Spleen (tissue), 11 donors: Measurements from ENCODE around the gene SLC35C1. TPM values are rescaled to one million over a fixed set of nuclear protein-coding genes. Genes with fewer than 3 reads are reported as not detected.

Experiments used
- DNase-seq: peaks from one replicate; pipeline ENCODE4 v3.0.0-alpha.2; 2020
- H3K27ac ChIP-seq, 8 donors: fragments of 200-600 bp; sonication (generic) in 7 of 8; 1 replicate in 4 of 8; 2 replicates in 4 of 8; pipeline versions ENCODE4 v1.5.0 to v1.8.0; 2016 to 2021; ENCODE audit warnings: inconsistent platforms in 4 of 8, mild to moderate bottlenecking in 4 of 8, moderate library complexity in 1 of 8
- H3K27me3 ChIP-seq, 7 donors: fragments of 200-600 bp; sonication (generic) in 6 of 7; replicated peaks in 1 of 7; 1 replicate in 4 of 7; 2 replicates in 3 of 7; pipeline versions ENCODE4 v1.5.0 to v1.8.0; 2016 to 2021; ENCODE audit warnings: inconsistent platforms in 3 of 7, mild to moderate bottlenecking in 1 of 7
- H3K36me3 ChIP-seq, 6 donors: fragments of 200-600 bp; sonication (generic) in 5 of 6; 1 replicate in 4 of 6; 2 replicates in 2 of 6; pipeline versions ENCODE4 v1.5.0 to v1.8.0; 2016 to 2021; ENCODE audit warnings: inconsistent platforms in 2 of 6
- H3K4me1 ChIP-seq, 6 donors: fragments of 200-600 bp; sonication (generic) in 5 of 6; 1 replicate in 3 of 6; 2 replicates in 3 of 6; pipeline versions ENCODE4 v1.5.0 to v1.8.0; 2016 to 2021; ENCODE audit warnings: inconsistent platforms in 3 of 6
- H3K4me3 ChIP-seq, 8 donors: fragments of 200-600 bp; sonication (generic) in 7 of 8; 1 replicate in 4 of 8; 2 replicates in 4 of 8; pipeline versions ENCODE4 v1.5.0 to v1.8.0; 2016 to 2021; ENCODE audit warnings: inconsistent platforms in 4 of 8, mild to moderate bottlenecking in 4 of 8, moderate library complexity in 2 of 8
- H3K9me3 ChIP-seq, 8 donors: fragments of 200-600 bp; sonication (generic) in 7 of 8; 1 replicate in 4 of 8; 2 replicates in 4 of 8; pipeline versions ENCODE4 v1.5.0 to v1.8.0; 2016 to 2021; ENCODE audit warnings: inconsistent platforms in 4 of 8
- POLR2A ChIP-seq, 3 donors: fragments of 450-650 bp; IDR thresholded peaks; one replicate each; pipeline ENCODE4 v1.5.1; 2017; ENCODE audit warnings: antibody characterized with exemption in 3 of 3, mild to moderate bottlenecking in 1 of 3
- POLR2AphosphoS5 ChIP-seq, 3 donors: sonication (generic); formaldehyde crosslinking; IDR thresholded peaks; one replicate each; pipeline ENCODE4 v1.5.1; 2017; ENCODE audit warnings: antibody characterized with exemption in 3 of 3
- WGBS, 5 donors: extraction: QIAGEN DNeasy Blood & Tissue Kit in 3 of 5; methylation state at CpG; one replicate each; pipeline versions ENCODE4 v1.1.5 to v1.1.7; 2013 to 2018; 5-methylcytosine and 5-hydroxymethylcytosine counted together
- intact Hi-C: fragments of 100-400 bp; cut with DNase I; formaldehyde crosslinking; loops from one replicate; pipeline ENCODE4 v1.15.0; 2023; ENCODE audit warnings: low total_unique reads
- polyA plus RNA-seq, 3 donors: library from polyadenylated mRNA; stranded (reverse); fragments of 200-250 nt; gene quantifications; one replicate each; pipeline ENCODE4 v1.2.1, GENCODE V29; 2013
- total RNA-seq, 7 donors: library from RNA; depleted of rRNA in 3 of 7; stranded (reverse); fragments of >200 nt in 3 of 7; fragmentation: NEBNext Ultra II Directional in 4 of 7; extraction: Animal tissue kit (Norgen Biotek cat#: 25700) in 4 of 7; gene quantifications; one replicate each; pipeline versions ENCODE4 v1.1.0 to v1.2.1, GENCODE V29; 2016 to 2021
- TF ChIP-seq, protein P1 (sequence below), 11 experiments: fragments of 200-600 bp in 7 of 11; fragments of 450-650 bp in 4 of 11; sonication (generic) in 4 of 11; IDR thresholded peaks in 8 of 11; conservative IDR thresholded peaks in 3 of 11; 1 replicate in 7 of 11; 2 replicates in 4 of 11; pipeline versions ENCODE4 v1.4.0 to v1.8.0; 2016 to 2021; ENCODE audit warnings: antibody characterized with exemption in 11 of 11, inconsistent platforms in 4 of 11, mild to moderate bottlenecking in 1 of 11
- donor health status: healthy with polysubstance abuse.
- donor health status: DM: no; HTN: no; CAD: no; lungs with moderate emphysema.
- donor health status: DM: no; HTN: no; CAD: no.
- donor health status: Bipolar disorder and iron deficiency.
- donor health status: healthy.
- donor health status: DM: no; HTN: no; CAD: no.
- donor health status: DM: yes; HTN: yes; CAD: no.

The SLC35C1 gene
- total and polyA plus RNA-seq, 10 donors: 2.8 to 14.2 (median 10.4) TPM

DNA sequence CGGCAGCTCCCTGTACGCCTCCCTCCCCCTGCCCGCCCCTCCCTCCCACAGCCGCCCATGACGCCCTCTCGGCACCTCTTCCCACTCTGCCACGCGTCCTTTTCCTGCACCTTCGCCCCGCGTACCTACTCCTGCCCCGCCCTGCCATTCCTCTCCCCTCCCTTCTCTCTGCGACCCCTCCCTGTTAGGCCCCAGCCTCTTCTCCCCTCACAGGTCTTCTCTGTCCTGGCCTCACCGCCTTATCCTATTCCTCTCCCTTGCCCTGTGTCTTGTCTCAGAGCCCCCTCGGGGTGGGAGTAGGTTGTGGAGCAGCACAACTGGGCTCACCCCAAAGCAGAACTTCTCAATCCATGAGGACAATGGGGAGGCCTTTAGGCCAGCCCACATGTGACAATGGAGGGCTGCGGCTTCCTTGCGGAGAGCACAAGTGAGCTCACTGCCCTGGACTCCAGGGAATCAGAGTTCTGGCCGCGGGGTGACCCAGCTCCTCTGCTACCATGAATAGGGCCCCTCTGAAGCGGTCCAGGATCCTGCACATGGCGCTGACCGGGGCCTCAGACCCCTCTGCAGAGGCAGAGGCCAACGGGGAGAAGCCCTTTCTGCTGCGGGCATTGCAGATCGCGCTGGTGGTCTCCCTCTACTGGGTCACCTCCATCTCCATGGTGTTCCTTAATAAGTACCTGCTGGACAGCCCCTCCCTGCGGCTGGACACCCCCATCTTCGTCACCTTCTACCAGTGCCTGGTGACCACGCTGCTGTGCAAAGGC lies 539 bp downstream of the SLC35C1 start:
- peak overlapping the region; percentile 68 to 90 (median 80) for H3K4me3 ChIP-seq
- peaks cover 0 to 34% (median 5%) of the 10 kb centered on the region in 6 donors for H3K36me3 ChIP-seq
- intact Hi-C loops: no loop called here
- peak; percentile 86 for DNase-seq
- H3K4me1 ChIP-seq: peaks cover 26 to 62% (median 54%) of the 10 kb centered on the region in 6 donors
- H3K9me3 ChIP-seq: no peaks in the 10 kb centered on the region
- peak overlapping the region; percentile 75 to 92 (median 88) for H3K27ac ChIP-seq
- no peaks in the 10 kb centered on the region for H3K27me3 ChIP-seq
- 22 to 35% (median 26%) methylated on average over 23 to 29 of the region's 29 CpGs for WGBS, 5 donors
- TF ChIP-seq POLR2A (IDR thresholded peaks at IDR 0.05) (no peak), POLR2AphosphoS5 (IDR thresholded peaks at IDR 0.05) (no peak)
- TF ChIP-seq, protein P1, sequence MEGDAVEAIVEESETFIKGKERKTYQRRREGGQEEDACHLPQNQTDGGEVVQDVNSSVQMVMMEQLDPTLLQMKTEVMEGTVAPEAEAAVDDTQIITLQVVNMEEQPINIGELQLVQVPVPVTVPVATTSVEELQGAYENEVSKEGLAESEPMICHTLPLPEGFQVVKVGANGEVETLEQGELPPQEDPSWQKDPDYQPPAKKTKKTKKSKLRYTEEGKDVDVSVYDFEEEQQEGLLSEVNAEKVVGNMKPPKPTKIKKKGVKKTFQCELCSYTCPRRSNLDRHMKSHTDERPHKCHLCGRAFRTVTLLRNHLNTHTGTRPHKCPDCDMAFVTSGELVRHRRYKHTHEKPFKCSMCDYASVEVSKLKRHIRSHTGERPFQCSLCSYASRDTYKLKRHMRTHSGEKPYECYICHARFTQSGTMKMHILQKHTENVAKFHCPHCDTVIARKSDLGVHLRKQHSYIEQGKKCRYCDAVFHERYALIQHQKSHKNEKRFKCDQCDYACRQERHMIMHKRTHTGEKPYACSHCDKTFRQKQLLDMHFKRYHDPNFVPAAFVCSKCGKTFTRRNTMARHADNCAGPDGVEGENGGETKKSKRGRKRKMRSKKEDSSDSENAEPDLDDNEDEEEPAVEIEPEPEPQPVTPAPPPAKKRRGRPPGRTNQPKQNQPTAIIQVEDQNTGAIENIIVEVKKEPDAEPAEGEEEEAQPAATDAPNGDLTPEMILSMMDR (IDR thresholded peaks at IDR 0.05 in 8 of 11, conservative IDR thresholded peaks at IDR 0.05 in 3 of 11): no peak

DNA sequence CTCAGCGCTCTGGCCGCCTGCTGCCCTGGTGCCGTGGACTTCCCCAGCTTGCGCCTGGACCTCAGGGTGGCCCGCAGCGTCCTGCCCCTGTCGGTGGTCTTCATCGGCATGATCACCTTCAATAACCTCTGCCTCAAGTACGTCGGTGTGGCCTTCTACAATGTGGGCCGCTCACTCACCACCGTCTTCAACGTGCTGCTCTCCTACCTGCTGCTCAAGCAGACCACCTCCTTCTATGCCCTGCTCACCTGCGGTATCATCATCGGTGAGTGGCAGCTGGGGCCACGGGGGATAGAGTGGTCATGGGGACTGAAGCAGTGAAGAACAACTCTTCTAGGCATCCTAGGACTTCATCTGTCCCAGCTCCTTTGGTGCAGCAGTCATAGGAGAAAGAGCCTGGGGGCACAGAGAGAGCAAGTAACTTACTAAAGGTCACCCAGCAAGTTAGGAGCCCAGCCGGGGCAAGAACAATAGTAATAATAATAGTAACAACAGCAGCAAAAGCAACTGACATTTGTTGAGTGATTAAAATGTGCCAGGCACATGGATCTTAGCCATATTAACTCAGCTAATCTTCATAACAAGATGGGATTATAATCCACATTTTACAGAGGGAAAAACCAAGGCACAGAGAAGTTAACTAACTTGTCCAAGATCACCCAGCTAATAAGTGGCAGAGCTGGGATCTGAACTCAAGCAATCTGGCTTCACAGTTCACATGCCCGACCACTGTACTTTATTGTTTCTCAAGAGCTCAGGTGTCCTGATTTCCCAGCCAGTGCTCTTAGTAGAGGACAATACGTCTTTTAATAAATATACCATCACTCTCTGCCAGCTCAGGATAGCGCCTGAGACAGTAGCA lies 1.4 kb downstream of the SLC35C1 start:
- H3K9me3 ChIP-seq: no peaks in the 10 kb centered on the region
- intact Hi-C loops: no loop called here
- peak overlapping the region in 1 of 8 donors; percentile 91 for H3K27ac ChIP-seq
- H3K36me3 ChIP-seq: peaks cover 0 to 43% (median 13%) of the 10 kb centered on the region in 6 donors
- peaks cover 26 to 62% (median 54%) of the 10 kb centered on the region in 6 donors for H3K4me1 ChIP-seq
- 88 to 92% (median 89%) methylated on average over 20 of the region's 20 CpGs for WGBS, 5 donors
- TF ChIP-seq, protein P1 (IDR thresholded peaks at IDR 0.05 in 8 of 11, conservative IDR thresholded peaks at IDR 0.05 in 3 of 11): no peak
- TF ChIP-seq POLR2A (IDR thresholded peaks at IDR 0.05) (no peak), POLR2AphosphoS5 (IDR thresholded peaks at IDR 0.05) (no peak)
- DNase-seq: no peak
- H3K27me3 ChIP-seq: no peaks in the 10 kb centered on the region
- peak overlapping the region; percentile 68 to 90 (median 80) for H3K4me3 ChIP-seq

DNA sequence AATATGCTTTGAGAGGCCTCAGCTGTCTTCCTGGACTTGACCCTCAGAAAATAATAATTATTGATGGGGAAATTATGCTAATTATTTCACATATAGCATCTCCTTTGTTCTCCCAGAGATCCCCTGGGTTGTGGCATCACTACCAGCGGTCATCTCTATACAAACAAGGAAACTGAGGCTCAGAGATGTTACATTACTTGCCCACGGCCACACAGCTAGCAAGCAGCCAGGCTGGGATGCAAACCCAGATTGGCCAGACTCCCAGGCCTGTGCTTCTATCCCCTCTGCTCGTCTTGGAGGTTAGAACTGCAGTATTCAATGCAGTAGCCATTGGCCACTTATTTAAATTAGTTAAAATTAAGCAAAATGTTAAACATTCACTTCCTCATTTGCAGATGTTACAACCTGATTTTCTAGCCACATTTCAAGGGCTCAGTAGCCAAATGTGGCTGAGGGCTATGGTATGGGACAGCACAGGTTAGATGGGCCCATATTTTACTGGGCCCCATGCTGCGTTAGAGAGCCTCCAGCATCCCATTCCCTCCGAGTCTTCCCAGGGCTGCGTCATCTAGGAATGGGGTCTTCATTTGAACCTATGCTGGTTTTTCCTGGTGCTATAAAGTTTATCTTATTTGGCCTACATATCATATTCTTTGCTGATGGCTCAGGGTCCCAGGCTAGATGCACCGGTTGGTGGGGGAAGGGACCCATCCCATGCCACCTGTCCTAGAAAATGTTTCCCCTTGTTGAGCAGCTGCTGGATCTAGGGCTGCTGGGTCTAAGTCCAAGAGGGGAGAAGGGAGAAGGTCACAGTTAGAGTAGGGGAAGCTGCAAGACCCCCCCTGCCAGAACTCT lies 2.2 kb downstream of the SLC35C1 start:
- WGBS, 5 donors: 71 to 86% (median 79%) methylated on average over 7 of the region's 7 CpGs
- TF ChIP-seq POLR2A (IDR thresholded peaks at IDR 0.05) (no peak), POLR2AphosphoS5 (IDR thresholded peaks at IDR 0.05) (no peak)
- TF ChIP-seq, protein P1 (IDR thresholded peaks at IDR 0.05 in 8 of 11, conservative IDR thresholded peaks at IDR 0.05 in 3 of 11): no peak
- Histone ChIP-seq H3K36me3 (peaks cover 0 to 51% (median 20%) of the 10 kb centered on the region in 6 donors), H3K27ac (peak overlapping the region in 1 of 8 donors; percentile 2), H3K9me3 (no peaks in the 10 kb centered on the region), H3K4me1 (peaks cover 26 to 62% (median 53%) of the 10 kb centered on the region in 6 donors), H3K27me3 (no peaks in the 10 kb centered on the region), H3K4me3 (peak overlapping the region in 3 of 8 donors; percentile 6 to 90 (median 74))
- DNase-seq: no peak
- intact Hi-C loops: no loop called here
